Measurements from ENCODE around the gene ECM2.

DNA sequence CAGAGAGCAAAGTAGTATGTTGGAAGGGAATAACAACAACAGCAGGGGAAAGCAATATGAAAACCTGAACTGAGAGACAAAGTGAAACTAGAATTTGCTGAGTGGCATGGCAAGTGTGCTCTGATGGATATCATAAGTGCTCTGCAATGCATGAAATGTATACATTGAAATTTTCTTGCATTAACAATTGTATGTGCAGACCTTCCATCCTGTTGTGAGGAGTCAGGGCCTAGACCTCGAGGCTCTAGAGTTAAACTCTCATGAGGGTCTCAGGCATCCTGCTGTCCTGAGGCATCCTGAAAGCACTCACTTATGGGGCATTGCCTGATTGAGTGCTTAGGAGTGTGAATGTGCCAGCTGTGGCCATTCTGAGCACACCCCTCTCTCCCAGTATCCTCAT, 1.1 kb downstream of the ECM2 start:
- TF ChIP-seq, protein P1, sequence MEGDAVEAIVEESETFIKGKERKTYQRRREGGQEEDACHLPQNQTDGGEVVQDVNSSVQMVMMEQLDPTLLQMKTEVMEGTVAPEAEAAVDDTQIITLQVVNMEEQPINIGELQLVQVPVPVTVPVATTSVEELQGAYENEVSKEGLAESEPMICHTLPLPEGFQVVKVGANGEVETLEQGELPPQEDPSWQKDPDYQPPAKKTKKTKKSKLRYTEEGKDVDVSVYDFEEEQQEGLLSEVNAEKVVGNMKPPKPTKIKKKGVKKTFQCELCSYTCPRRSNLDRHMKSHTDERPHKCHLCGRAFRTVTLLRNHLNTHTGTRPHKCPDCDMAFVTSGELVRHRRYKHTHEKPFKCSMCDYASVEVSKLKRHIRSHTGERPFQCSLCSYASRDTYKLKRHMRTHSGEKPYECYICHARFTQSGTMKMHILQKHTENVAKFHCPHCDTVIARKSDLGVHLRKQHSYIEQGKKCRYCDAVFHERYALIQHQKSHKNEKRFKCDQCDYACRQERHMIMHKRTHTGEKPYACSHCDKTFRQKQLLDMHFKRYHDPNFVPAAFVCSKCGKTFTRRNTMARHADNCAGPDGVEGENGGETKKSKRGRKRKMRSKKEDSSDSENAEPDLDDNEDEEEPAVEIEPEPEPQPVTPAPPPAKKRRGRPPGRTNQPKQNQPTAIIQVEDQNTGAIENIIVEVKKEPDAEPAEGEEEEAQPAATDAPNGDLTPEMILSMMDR (IDR thresholded peaks at IDR 0.05; ENCODE audit: low read length): no peak
- TF ChIP-seq EZH2 (optimal IDR thresholded peaks at IDR 0.05; ENCODE audit: low read depth, low read length) (no peak), EZH2phosphoT487 (IDR thresholded peaks at IDR 0.05; ENCODE audit: low read length) (no peak)

Measured in MM.1S (cell line).